CD4-positive, alpha-beta T cell treated with Interferon gamma for 1 hour (primary cell): ENCODE measurements around the gene PRRC1.

ENCODE experiments used
- DNase-seq: peaks from one replicate; pipeline ENCODE4 v3.0.0-alpha.2; 2020

Gene PRRC1

GRCh38 chr5:127582773-127583370 lies 65.4 kb downstream of the PRRC1 start:
- no peak for DNase-seq

- DNase-seq: no peak
Measured at GRCh38 chr5:127583866-127584265, 66.4 kb downstream of the PRRC1 start.

GRCh38 chr5:127585661-127586060 lies 68.2 kb downstream of the PRRC1 start:
- DNase-seq: no peak

GRCh38 chr5:127586066-127586770 lies 68.8 kb downstream of the PRRC1 start:
- DNase-seq: no peak

GRCh38 chr5:127586811-127587210 lies 69.4 kb downstream of the PRRC1 start:
- no peak for DNase-seq

- DNase-seq: no peak
Measured at GRCh38 chr5:127587246-127587917, 69.9 kb downstream of the PRRC1 start.

- no peak for DNase-seq
Measured at GRCh38 chr5:127588368-127588767, 70.9 kb downstream of the PRRC1 start.

GRCh38 chr5:127589309-127590030 lies 72.0 kb downstream of the PRRC1 start:
- DNase-seq: no peak

GRCh38 chr5:127590156-127590722 lies 72.8 kb downstream of the PRRC1 start:
- no peak for DNase-seq

GRCh38 chr5:127595484-127596368 lies 78.3 kb downstream of the PRRC1 start:
- DNase-seq: no peak

- no peak for DNase-seq
Measured at GRCh38 chr5:127596501-127596900, 79.1 kb downstream of the PRRC1 start.

GRCh38 chr5:127599320-127599719 lies 81.9 kb downstream of the PRRC1 start:
- no peak for DNase-seq

GRCh38 chr5:127599847-127600246 lies 82.4 kb downstream of the PRRC1 start:
- DNase-seq: no peak

- no peak for DNase-seq
Measured at GRCh38 chr5:127601111-127601510, 83.7 kb downstream of the PRRC1 start.

GRCh38 chr5:127601601-127602000 lies 84.2 kb downstream of the PRRC1 start:
- DNase-seq: no peak

- DNase-seq: no peak
Measured at GRCh38 chr5:127602481-127602880, 85.0 kb downstream of the PRRC1 start.

- no peak for DNase-seq
Measured at GRCh38 chr5:127602896-127603844, 85.7 kb downstream of the PRRC1 start.
